Subcutaneous abdominal adipose tissue (tissue), 5 donors: ENCODE data around the gene RUBCNL.

Experiments
- H3K27ac ChIP-seq: one replicate; pipeline ENCODE4 v1.7.0; 2013; ENCODE audit warnings: low read depth, mild to moderate bottlenecking, inconsistent platforms, low read length, moderate library complexity
- H3K27me3 ChIP-seq, 5 donors: one replicate each; pipeline ENCODE4 v1.7.0; 2013; ENCODE audit warnings: low read length in 5 of 5, inconsistent platforms in 1 of 5; ENCODE audit not compliant: control insufficient read depth in 5 of 5, insufficient read depth in 4 of 5
- H3K36me3 ChIP-seq, 5 donors: one replicate each; pipeline ENCODE4 v1.7.0; 2013; ENCODE audit warnings: low read length in 5 of 5; ENCODE audit not compliant: control insufficient read depth in 5 of 5, insufficient read depth in 5 of 5
- H3K4me1 ChIP-seq, 5 donors: one replicate each; pipeline ENCODE4 v1.7.0; 2013; ENCODE audit warnings: low read length in 5 of 5, mild to moderate bottlenecking in 3 of 5, moderate library complexity in 1 of 5; ENCODE audit not compliant: control insufficient read depth in 5 of 5, insufficient read depth in 5 of 5
- H3K4me3 ChIP-seq, 5 donors: one replicate each; pipeline ENCODE4 v1.7.0; 2013; ENCODE audit warnings: low read length in 5 of 5, low read depth in 1 of 5
- H3K9ac ChIP-seq, 5 donors: one replicate each; pipeline ENCODE4 v1.7.0; 2013; ENCODE audit warnings: low read length in 5 of 5, mild to moderate bottlenecking in 4 of 5, moderate library complexity in 3 of 5
- H3K9me3 ChIP-seq, 5 donors: one replicate each; pipeline ENCODE4 v1.7.0; 2013; ENCODE audit warnings: low read length in 5 of 5; ENCODE audit not compliant: control insufficient read depth in 5 of 5
- donor health status: healthy.
- donor health status: healthy.
- donor health status: healthy.
- donor health status: healthy.
- donor health status: healthy.

The RUBCNL gene

GRCh38 chr13:46355901-46356590 is 31.0 kb downstream of the RUBCNL start:
- Histone ChIP-seq H3K4me3 (no peak overlapping the region), H3K36me3 (no peaks in the 10 kb centered on the region), H3K4me1 (no peaks in the 10 kb centered on the region), H3K9ac (no peak overlapping the region), H3K9me3 (no peaks in the 10 kb centered on the region), H3K27me3 (no peaks in the 10 kb centered on the region), H3K27ac (no peak overlapping the region)

- H3K4me1 ChIP-seq = no peaks in the 10 kb centered on the region
- no peaks in the 10 kb centered on the region for H3K36me3 ChIP-seq
- no peaks in the 10 kb centered on the region for H3K9me3 ChIP-seq
- H3K27me3 ChIP-seq = no peaks in the 10 kb centered on the region
- no peak overlapping the region for H3K27ac ChIP-seq
- no peak overlapping the region for H3K4me3 ChIP-seq
- H3K9ac ChIP-seq = no peak overlapping the region
Observed at GRCh38 chr13:46355088-46355468, 32.0 kb downstream of the RUBCNL start.

- Histone ChIP-seq H3K4me1 (no peaks in the 10 kb centered on the region), H3K36me3 (no peaks in the 10 kb centered on the region), H3K9me3 (no peaks in the 10 kb centered on the region), H3K27me3 (no peaks in the 10 kb centered on the region), H3K4me3 (no peak overlapping the region), H3K9ac (no peak overlapping the region), H3K27ac (no peak overlapping the region)
Observed at GRCh38 chr13:46354156-46355087, 32.6 kb downstream of the RUBCNL start.

GRCh38 chr13:46352805-46353204 is 34.2 kb downstream of the RUBCNL start:
- Histone ChIP-seq H3K4me3 (no peak overlapping the region), H3K27me3 (no peaks in the 10 kb centered on the region), H3K9me3 (no peaks in the 10 kb centered on the region), H3K36me3 (peaks cover 0 to 3% (median 0%) of the 10 kb centered on the region in 5 donors), H3K4me1 (no peaks in the 10 kb centered on the region), H3K9ac (no peak overlapping the region), H3K27ac (no peak overlapping the region)

GRCh38 chr13:46350003-46350402 is 37.0 kb downstream of the RUBCNL start:
- Histone ChIP-seq H3K9ac (no peak overlapping the region), H3K4me1 (no peaks in the 10 kb centered on the region), H3K4me3 (no peak overlapping the region), H3K36me3 (peaks cover 0 to 6% (median 0%) of the 10 kb centered on the region in 5 donors), H3K27me3 (no peaks in the 10 kb centered on the region), H3K9me3 (no peaks in the 10 kb centered on the region), H3K27ac (no peak overlapping the region)

- no peaks in the 10 kb centered on the region for H3K4me1 ChIP-seq
- H3K27ac ChIP-seq = no peak overlapping the region
- no peak overlapping the region for H3K9ac ChIP-seq
- no peak overlapping the region for H3K4me3 ChIP-seq
- H3K9me3 ChIP-seq = no peaks in the 10 kb centered on the region
- peaks cover 0 to 6% (median 0%) of the 10 kb centered on the region in 5 donors for H3K36me3 ChIP-seq
- no peaks in the 10 kb centered on the region for H3K27me3 ChIP-seq
Observed at GRCh38 chr13:46348961-46349360, 38.1 kb downstream of the RUBCNL start.

GRCh38 chr13:46347277-46347676 is 39.8 kb downstream of the RUBCNL start:
- Histone ChIP-seq H3K4me3 (no peak overlapping the region), H3K36me3 (peaks cover 0 to 6% (median 2%) of the 10 kb centered on the region in 5 donors)

GRCh38 chr13:46345866-46346265 is 41.2 kb downstream of the RUBCNL start:
- Histone ChIP-seq H3K4me3 (no peak overlapping the region), H3K9ac (no peak overlapping the region), H3K27me3 (no peaks in the 10 kb centered on the region), H3K27ac (no peak overlapping the region), H3K4me1 (peaks cover 0 to 8% (median 4%) of the 10 kb centered on the region in 5 donors), H3K36me3 (peaks cover 0 to 6% (median 2%) of the 10 kb centered on the region in 5 donors), H3K9me3 (no peaks in the 10 kb centered on the region)

More at GRCh38 chr13:46347277-46347676, 39.8 kb downstream of the RUBCNL start:
- no peak overlapping the region for H3K9ac ChIP-seq
- no peak overlapping the region for H3K27ac ChIP-seq
- no peaks in the 10 kb centered on the region for H3K4me1 ChIP-seq
- no peaks in the 10 kb centered on the region for H3K27me3 ChIP-seq
- H3K9me3 ChIP-seq = no peaks in the 10 kb centered on the region

- no peaks in the 10 kb centered on the region for H3K27me3 ChIP-seq
- no peaks in the 10 kb centered on the region for H3K9me3 ChIP-seq
- H3K4me1 ChIP-seq = peaks cover 0 to 12% (median 4%) of the 10 kb centered on the region in 5 donors
- H3K36me3 ChIP-seq = peaks cover 0 to 6% (median 2%) of the 10 kb centered on the region in 5 donors
- no peak overlapping the region for H3K9ac ChIP-seq
- no peak overlapping the region for H3K4me3 ChIP-seq
- H3K27ac ChIP-seq = no peak overlapping the region
Observed at GRCh38 chr13:46345398-46345797, 41.7 kb downstream of the RUBCNL start.
